Stimulated activated CD4-positive, alpha-beta T cell treated with anti-CD3 and anti-CD28 coated beads, TNF-alpha, amount 100 ng/mL, for 24 hours (primary cell): ENCODE results near the gene HHLA2.

Experiments
- DNase-seq, 3 experiments: peaks; one replicate each; pipeline ENCODE4 v3.0.0-alpha.2; 2020; ENCODE audit warnings: low read depth in 3 of 3

Gene HHLA2

DNA sequence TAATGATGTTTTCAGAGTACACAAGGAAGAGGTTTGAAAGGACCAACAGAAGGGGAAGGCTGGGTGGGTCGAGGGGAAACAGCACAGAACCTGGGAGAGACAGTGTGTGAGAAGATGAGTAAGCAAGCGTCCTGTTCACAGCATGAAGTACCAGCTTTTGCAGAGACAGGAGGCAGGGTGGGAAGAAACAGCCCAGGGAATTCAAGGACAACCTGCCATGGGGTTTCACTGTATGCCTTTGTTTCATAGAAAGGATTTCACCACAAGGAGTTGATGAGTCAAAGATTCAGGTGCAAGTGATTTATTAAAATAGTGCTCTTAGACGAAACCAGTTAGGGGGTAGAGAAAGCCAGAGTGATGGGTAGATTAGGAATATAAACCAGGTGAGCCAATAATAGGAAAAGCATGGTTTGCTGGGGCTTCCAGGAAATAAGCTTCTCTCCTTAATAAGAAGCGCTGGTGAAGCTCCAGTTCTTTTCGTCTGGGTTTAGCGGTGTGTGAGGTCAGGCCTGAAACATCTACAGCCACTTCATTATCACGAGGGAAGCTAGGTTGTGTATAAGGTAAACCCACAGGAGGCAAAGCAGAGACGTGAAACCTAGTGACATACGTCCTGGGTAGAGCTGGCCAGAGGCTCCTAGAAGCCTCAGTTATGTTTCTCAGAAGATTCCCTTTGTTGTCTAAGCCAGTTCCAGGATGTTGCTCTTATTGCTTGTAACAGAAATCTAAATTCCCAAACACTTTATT is 3.9 kb downstream of the HHLA2 start:
- DNase-seq, result no peak

GRCh38 chr3:108301695-108302404 is 5.5 kb downstream of the HHLA2 start:
- DNase-seq, result no peak

- DNase-seq, result no peak
These were observed 6.2 kb downstream of the HHLA2 start for GRCh38 chr3:108302570-108302969.

GRCh38 chr3:108305484-108306172 is 9.3 kb downstream of the HHLA2 start:
- DNase-seq, result no peak

GRCh38 chr3:108311797-108312196 is 15.4 kb downstream of the HHLA2 start:
- DNase-seq, result no peak

DNA sequence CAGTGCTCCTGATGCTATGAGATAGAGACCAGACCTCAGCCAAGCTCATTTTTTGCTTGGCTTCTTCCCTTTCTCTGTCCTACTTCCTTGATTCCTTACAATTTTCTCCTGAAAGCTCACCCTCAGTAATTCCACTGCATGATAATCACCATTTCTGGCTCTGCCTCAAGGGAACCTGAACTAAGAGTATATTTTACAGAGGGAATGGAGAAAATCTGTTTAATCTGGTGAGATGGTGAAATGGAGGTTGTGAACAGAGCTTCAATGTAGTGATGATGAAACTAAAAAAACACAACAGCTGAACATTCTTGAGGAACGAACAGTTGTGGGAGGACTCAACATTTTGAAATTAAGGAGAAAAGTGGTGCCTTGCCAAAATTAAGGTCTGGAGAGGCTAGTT is 16.3 kb downstream of the HHLA2 start:
- no peak for DNase-seq

DNA sequence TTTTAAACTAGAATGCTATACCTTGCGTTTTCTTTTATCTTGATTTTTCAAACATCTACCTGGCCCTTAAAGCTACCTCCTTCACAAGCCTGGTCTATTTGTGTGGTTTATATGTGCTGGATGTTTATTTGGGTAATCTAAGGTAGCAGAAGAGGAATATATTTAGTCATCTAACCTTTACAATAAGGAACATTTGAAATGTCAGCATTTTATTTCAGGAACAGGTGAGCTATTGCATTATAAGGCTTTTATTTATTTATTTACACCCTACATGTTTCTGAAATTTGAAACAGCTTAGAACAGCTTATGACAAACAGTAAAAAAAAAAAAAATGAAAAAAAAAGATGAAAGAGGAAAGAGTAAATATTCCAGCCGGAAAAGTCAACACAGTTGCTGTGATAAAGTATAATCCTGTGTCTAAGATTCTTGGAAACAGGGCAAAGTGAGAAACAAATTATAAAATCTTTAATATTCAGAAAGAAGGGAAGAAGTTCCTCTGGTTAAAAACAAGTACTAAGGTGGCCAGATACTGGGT is 19.5 kb downstream of the HHLA2 start:
- no peak for DNase-seq

- no peak for DNase-seq
These were observed 23.2 kb downstream of the HHLA2 start for GRCh38 chr3:108319428-108320082.

- no peak for DNase-seq
These were observed 24.5 kb downstream of the HHLA2 start for GRCh38 chr3:108320746-108321350.

- DNase-seq, result peak in 1 of 3 experiments; percentile 24
These were observed 26.0 kb downstream of the HHLA2 start for GRCh38 chr3:108322352-108322751.

GRCh38 chr3:108324177-108324576 is 27.8 kb downstream of the HHLA2 start:
- no peak for DNase-seq

- DNase-seq, result no peak
These were observed 30.8 kb downstream of the HHLA2 start for GRCh38 chr3:108327168-108327567.

GRCh38 chr3:108328821-108329486 is 32.6 kb downstream of the HHLA2 start:
- DNase-seq, result no peak

- DNase-seq, result no peak
These were observed 33.2 kb downstream of the HHLA2 start for GRCh38 chr3:108329508-108329907.

DNA sequence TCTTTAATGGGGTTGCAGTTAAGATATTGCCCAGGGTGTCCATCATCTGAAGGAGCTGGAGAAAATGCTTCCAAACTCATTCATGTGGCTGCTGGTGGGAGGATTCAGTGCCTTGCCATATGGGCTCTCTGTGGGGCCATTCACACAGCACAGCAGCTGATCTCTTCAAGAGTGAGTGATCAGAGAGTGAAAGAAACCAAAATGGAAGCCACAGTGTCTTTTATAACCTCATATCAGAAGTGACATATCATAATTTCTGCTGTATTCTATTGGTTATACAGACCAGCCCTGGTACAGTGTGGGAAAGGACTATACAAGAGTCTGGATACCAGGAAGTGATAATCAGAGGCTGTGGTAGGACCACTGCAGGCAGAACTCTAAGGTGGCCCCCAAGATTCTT is 33.6 kb downstream of the HHLA2 start:
- DNase-seq, result no peak

DNA sequence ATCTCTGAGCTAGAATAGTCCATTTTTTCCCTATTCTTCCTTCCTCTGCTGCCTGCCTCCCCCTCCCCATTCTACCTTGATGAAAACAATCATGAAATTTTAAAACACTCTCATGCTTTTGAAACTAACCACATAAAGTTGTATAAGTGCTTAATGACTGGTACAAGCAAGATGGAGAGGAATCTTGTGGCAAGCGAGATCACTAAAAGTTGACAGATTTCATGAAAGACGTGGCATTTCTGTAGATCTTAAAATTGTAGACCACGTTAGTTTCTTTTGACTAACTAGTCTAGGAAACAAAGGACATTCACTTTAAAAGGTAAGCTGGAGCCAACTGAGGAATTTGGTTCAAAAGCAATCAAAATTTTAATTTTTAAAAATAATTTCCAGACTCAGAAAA is 35.4 kb downstream of the HHLA2 start:
- DNase-seq, result no peak

DNA sequence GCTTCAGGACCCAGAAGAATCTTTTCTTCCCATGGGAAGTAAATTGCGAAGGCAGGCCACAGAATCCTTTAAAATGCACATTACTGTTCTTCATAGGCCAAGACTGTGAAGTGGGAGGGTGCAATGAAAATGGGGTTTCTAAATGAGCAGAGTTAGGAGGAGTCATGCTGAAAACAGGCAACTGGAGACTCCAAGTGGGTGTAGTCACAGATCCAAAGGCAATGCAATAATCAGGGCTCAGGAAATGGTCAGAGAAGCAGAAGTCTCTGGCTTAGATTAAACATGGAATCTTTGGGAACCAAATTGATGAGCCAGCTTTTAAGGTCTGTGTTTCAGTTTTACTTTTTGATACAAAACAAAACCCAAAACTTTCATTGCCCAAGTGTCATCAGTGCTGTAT is 37.6 kb downstream of the HHLA2 start:
- DNase-seq, result no peak

DNA sequence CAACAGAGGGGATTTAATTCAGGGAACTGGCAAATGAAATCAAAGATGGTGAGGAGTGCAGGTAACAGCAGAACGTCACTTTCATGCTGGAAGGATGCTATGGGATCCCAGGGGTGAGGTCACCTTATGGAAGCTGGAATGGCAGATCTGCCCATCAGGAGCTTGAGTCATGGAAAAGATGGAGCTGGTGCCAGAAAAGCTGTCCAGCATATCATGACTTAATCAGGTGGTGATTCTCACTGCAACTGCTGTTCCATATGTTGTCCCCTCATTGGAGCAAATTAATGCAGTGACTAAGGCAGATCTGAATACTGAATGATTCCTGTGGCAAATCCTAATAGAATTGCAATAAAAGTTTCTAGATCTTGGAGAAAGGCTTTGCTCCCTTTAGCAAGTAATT is 38.4 kb downstream of the HHLA2 start:
- DNase-seq, result no peak

DNA sequence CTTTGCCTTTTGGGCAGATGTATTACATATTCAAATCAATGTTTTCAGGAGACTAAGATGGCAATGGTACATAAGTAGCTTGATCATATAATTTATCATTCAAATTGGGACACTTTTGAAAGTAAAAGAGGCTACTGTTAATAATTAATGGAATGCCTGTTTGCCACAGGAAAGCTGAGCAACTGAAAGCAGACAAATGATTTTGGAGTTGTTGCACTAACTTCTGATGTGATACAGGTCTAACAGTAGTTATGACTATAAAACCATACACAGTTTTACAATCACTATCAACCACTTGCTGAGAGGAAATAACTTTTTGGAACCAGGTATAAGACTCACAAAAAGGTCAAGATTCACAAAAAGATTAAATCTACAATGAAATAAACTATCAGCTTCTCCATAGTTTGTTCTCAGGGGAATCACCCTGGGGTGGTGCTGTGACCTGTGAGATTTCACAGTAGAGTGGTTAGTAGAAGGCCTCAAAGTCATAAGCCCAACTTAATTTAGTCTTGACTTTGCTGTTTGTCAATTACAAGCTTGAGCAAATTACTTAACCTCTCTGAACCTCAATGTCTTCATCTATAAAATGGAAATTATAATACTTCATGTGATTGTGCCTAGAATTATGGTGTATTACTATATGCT is 42.7 kb downstream of the HHLA2 start:
- no peak for DNase-seq

GRCh38 chr3:108341911-108342310 is 45.6 kb downstream of the HHLA2 start:
- no peak for DNase-seq
